Measurements from ENCODE around the gene SOD2. TPM values are rescaled to one million over a fixed set of nuclear protein-coding genes. Genes with fewer than 3 reads are reported as not detected.

The SOD2 gene
- total RNA-seq (1,000 to 10,000 TPM in 1 of 9 donors, 100 to 1,000 TPM in 8; 599 to 1,000 (median 741) TPM), polyA plus RNA-seq (100 to 1,000 TPM; 263 to 459 TPM)
- long read RNA-seq, donor 1, full-length matches to known transcripts, result 880 of 1,055 reads
- long read RNA-seq, donor 1, partial matches to known transcripts, result 43 of 1,055 reads
- long read RNA-seq, donor 1, other reads (novel, unspliced or antisense), result 132 of 1,055 reads
- long read RNA-seq, donor 2, full-length matches to known transcripts, result 1,451 of 1,756 reads
- long read RNA-seq, donor 2, partial matches to known transcripts, result 47 of 1,756 reads
- long read RNA-seq, donor 2, other reads (novel, unspliced or antisense), result 258 of 1,756 reads
- long read RNA-seq, donor 3, full-length matches to known transcripts, result 600 of 719 reads
- long read RNA-seq, donor 3, partial matches to known transcripts, result 36 of 719 reads
- long read RNA-seq, donor 3, other reads (novel, unspliced or antisense), result 83 of 719 reads

DNA sequence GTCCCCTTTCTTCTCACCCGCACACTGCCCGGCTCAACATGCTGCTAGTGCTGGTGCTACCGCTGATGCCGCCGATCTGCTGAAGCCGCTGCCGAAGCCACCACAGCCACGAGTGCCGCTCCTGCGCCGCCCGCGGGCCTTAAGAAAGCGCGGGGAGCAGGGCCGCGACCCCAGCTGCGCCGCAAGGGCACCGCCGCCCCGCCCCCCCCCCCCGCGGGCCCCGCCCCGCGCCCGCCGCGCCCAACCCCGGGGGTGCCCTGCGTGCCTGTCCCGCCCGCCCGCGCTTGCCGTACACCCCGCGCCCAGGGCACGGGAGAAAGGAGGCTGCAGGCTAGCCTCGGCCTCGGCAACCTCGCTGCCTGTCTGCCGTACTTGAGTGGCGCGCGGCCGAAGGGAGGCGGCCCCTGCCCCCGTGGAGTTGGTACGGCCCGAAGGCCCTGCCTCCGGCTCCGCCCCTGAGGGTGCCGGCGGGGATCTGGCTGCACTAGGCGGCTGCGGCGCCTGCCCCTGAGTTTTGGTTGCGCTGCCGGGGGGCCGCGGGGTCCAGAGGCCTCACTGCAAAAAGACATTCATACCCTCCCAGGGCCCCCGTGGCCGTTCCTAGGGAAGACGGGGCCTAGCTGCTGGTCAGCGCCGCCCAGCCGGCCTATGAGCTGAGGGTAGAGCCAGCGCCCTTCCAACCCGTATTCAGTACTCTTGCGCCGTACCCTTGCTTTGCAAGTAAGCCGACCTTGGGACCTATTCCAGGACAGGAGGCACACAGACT, at the start of gene SOD2:
TSS of gene SOD2 (minus strand) at position 114 of the 766 bp plus-strand sequence. CDS start at position 40, 74 bp downstream.
- intact Hi-C loops (cut with DNase I), result loop anchor here (1.0 to 10.0 kb wide), 14 partner anchors 33 to 251 kb away; partner anchors contain the start of genes TCP1 (in 8 of the 10), WTAP (in 7 of the 10), ACAT2 (in 3 of the 10) and MRPL18 (in 1 of the 10)
- WGBS, 4 donors, result 0 to 1% (median 0%) methylated on average over 2 to 72 of the region's 74 CpGs
- H3K27me3 ChIP-seq, result no peaks in the 10 kb centered on the region
- H3K36me3 ChIP-seq, result peaks cover 0 to 33% (median 15%) of the 10 kb centered on the region in 9 donors
- peak within 1 kb of the TSS; percentile 91 to 100 (median 98) for H3K27ac ChIP-seq
- H3K9me3 ChIP-seq, result no peaks in the 10 kb centered on the region
- peaks cover 0 to 53% (median 40%) of the 10 kb centered on the region in 12 donors for H3K4me1 ChIP-seq
- peak; percentile 85 to 91 (median 88) for ATAC-seq
- TF ChIP-seq, protein P1, sequence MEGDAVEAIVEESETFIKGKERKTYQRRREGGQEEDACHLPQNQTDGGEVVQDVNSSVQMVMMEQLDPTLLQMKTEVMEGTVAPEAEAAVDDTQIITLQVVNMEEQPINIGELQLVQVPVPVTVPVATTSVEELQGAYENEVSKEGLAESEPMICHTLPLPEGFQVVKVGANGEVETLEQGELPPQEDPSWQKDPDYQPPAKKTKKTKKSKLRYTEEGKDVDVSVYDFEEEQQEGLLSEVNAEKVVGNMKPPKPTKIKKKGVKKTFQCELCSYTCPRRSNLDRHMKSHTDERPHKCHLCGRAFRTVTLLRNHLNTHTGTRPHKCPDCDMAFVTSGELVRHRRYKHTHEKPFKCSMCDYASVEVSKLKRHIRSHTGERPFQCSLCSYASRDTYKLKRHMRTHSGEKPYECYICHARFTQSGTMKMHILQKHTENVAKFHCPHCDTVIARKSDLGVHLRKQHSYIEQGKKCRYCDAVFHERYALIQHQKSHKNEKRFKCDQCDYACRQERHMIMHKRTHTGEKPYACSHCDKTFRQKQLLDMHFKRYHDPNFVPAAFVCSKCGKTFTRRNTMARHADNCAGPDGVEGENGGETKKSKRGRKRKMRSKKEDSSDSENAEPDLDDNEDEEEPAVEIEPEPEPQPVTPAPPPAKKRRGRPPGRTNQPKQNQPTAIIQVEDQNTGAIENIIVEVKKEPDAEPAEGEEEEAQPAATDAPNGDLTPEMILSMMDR (IDR thresholded peaks at IDR 0.05), result no peak
- peak; percentile 45 to 87 for TF ChIP-seq POLR2A (IDR thresholded peaks at IDR 0.05)
- peak within 1 kb of the TSS; percentile 68 to 100 (median 92) for H3K4me3 ChIP-seq
- DNase-seq, result peak; percentile 85 to 92 (median 89)

DNA sequence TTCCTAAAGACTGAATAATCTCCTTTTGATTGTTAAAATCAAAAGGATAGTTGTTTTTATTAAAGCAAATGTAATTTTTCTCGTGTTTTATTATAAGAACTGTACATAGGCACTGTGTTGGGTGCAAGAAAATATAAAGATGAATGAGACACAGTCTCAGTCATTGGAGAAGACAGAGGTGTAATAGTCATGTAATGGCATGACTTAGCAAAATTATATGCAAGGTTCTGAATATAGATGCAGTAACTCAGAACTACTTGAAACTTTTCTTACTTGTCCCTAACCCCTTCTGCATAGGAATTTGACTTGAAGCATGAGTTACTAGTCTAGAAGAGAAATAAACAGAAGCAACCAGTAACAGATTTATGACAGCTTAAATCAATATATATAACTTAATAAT, 49.1 kb upstream of the SOD2 start:
- TF ChIP-seq, protein P1 (IDR thresholded peaks at IDR 0.05), result no peak
- TF ChIP-seq POLR2A (IDR thresholded peaks at IDR 0.05), result no peak
- DNase-seq (no peak), ATAC-seq (no peak)
- H3K36me3 ChIP-seq, result peaks cover 0 to 100% (median 98%) of the 10 kb centered on the region in 9 donors
- WGBS, 4 donors, result 77 to 89% (median 84%) methylated on average over 1 of the region's 1 CpG
- H3K27me3 ChIP-seq, result no peaks in the 10 kb centered on the region
- H3K4me3 ChIP-seq, result no peak overlapping the region
- H3K9me3 ChIP-seq, result no peaks in the 10 kb centered on the region
- peaks cover 0 to 46% (median 7%) of the 10 kb centered on the region in 12 donors for H3K4me1 ChIP-seq
- intact Hi-C loops (cut with DNase I), result no loop called here
- no peak overlapping the region for H3K27ac ChIP-seq

DNA sequence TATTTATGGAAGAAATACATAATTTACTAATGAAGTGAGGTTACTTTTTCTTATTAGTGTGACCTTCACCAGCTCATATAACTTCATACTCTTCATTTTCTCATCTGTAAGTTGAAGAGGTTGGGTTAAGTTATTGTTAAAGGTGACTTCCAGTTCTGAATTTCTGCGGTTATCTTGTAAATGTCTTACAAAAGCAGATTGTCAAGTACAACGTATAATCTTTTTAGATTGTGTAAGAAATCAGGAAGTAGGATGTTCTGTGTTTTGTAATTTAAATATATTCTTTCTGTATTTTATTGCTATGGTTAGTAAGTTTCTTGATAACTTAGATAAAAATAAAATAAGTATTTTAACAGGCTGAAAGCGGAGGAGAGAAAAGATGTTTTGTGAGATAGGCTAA, 46.3 kb upstream of the SOD2 start:
- intact Hi-C loops (cut with DNase I), result no loop called here
- no peak for TF ChIP-seq POLR2A (IDR thresholded peaks at IDR 0.05)
- TF ChIP-seq, protein P1 (IDR thresholded peaks at IDR 0.05), result no peak
- ATAC-seq (no peak), DNase-seq (no peak)
- H3K36me3 ChIP-seq, result peaks cover 0 to 78% (median 75%) of the 10 kb centered on the region in 9 donors
- peaks cover 0 to 51% (median 19%) of the 10 kb centered on the region in 12 donors for H3K4me1 ChIP-seq
- no peak overlapping the region for H3K4me3 ChIP-seq
- WGBS, 4 donors, result 59 to 67% (median 62%) methylated on average over 3 of the region's 3 CpGs
- H3K27me3 ChIP-seq, result no peaks in the 10 kb centered on the region
- H3K27ac ChIP-seq, result peak overlapping the region in 1 of 12 donors; percentile 23
- no peaks in the 10 kb centered on the region for H3K9me3 ChIP-seq

Data from heart left ventricle (tissue), 16 donors.